Esophagus squamous epithelium (tissue), 5 donors: ENCODE data around the gene NRXN2. TPM values are rescaled to one million over a fixed set of nuclear protein-coding genes. Genes with fewer than 3 reads are reported as not detected.

Experiments
- DNase-seq: peaks from one replicate; lab custom pipeline; 2025; lab: John Stamatoyannopoulos, UW
- H3K27ac ChIP-seq, 4 donors: fragments of 200-600 bp; sonication (generic); one replicate each; pipeline ENCODE4 v1.5.1; 2016 to 2019; ENCODE audit warnings: mild to moderate bottlenecking in 1 of 4
- H3K27me3 ChIP-seq, 4 donors: fragments of 200-600 bp; sonication (generic); 1 replicate in 3 of 4; 2 replicates in 1 of 4; pipeline versions ENCODE4 v1.5.1 to v1.6.0; 2017 to 2021; ENCODE audit warnings: antibody characterized with exemption in 1 of 4
- H3K36me3 ChIP-seq, 3 donors: fragments of 200-600 bp; sonication (generic); one replicate each; pipeline ENCODE4 v1.5.1; 2016 to 2019
- H3K4me1 ChIP-seq, 3 donors: fragments of 200-600 bp; sonication (generic); one replicate each; pipeline ENCODE4 v1.5.1; 2017 to 2019
- H3K4me3 ChIP-seq, 4 donors: fragments of 200-600 bp; sonication (generic); 1 replicate in 3 of 4; 2 replicates in 1 of 4; pipeline ENCODE4 v1.5.1; 2016 to 2019; ENCODE audit warnings: mild to moderate bottlenecking in 2 of 4, moderate library complexity in 1 of 4
- H3K9me3 ChIP-seq, 3 donors: fragments of 200-600 bp; sonication (generic); one replicate each; pipeline ENCODE4 v1.5.1; 2016 to 2019
- POLR2A ChIP-seq, 4 donors: fragments of 450-650 bp; IDR thresholded peaks; one replicate each; pipeline ENCODE4 v1.6.1; 2017; ENCODE audit warnings: antibody characterized with exemption in 4 of 4, mild to moderate bottlenecking in 4 of 4, moderate library complexity in 3 of 4
- WGBS, 2 donors: methylation state at CpG; one replicate each; pipeline ENCODE4 v1.1.5; 2018; 5-methylcytosine and 5-hydroxymethylcytosine counted together
- intact Hi-C: fragments of 100-400 bp; cut with DNase I; formaldehyde crosslinking; loops from one replicate; pipeline ENCODE4 v1.15.0; 2022
- total RNA-seq, 4 donors: library from RNA; depleted of rRNA; stranded (reverse); fragments of >200 nt; gene quantifications; one replicate each; pipeline ENCODE4 v1.1.0, GENCODE V29; 2016
- TF ChIP-seq, protein P1 (sequence below), 6 experiments: fragments of 450-650 bp in 4 of 6; fragments of 200-600 bp in 2 of 6; sonication (generic) in 2 of 6; IDR thresholded peaks; one replicate each; pipeline ENCODE4 v1.5.1; 2016 to 2019; ENCODE audit warnings: antibody characterized with exemption in 6 of 6, mild to moderate bottlenecking in 4 of 6, moderate library complexity in 4 of 6
- donor health status: DM: yes; HTN: yes; CAD: no.

NRXN2 gene
- total RNA-seq, 4 donors from 2014 or later: 0.38 TPM; not detected in 3

DNA sequence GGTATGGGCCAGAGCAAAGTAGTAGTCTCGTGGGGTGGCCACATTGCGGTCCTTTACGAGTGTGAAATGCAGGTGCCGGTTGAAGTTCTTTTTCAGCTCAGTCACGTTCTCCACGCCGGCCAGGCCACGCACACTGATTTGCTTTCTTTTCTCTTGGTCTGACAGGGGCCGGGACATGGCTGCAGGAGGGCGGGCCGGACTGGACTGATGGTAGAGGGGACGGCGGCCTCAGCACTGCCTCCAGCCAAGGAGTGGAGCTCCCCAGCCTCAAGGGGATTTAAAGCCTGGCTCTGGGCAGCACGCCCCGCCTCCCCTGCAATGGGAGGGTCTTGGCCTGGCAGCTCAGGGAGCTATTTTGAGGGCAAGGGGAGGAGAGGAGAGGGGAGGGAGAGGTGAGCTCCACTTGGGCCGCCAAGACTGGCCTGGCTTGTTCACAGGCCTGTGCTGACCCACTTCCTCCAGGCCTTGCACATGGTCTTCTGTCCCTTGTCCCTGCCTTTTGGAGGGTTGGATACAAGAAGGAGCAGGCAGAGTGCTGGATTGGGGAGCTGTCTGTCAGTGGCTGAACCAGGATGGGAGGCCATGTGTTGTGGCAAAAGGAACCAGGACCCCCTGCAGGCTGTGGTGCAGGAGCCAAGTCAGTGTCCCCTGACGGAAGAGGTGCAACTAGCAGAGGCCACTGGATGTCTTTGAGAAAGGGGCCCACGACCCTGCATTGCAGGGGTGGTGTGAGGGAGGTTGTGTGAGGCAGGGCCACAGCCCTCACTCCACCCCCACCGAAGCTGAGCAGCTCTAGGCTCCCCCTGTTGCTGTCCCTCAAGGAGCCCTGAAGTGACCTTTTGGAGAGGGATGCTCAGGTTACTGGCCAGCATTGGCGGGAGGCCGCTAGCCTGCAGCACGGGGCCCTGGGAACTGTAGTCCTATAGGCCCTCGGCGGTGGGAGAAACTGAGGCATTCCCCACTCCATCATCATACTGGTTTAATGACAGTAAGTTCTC lies 37.0 kb upstream of the NRXN2 start, which contains the start of gene PYGM:
Gene PYGM, minus strand, starts transcription at position 253 of the 998 bp plus-strand sequence. Its CDS starts 76 bp downstream, at position 177.
- intact Hi-C loops: no loop called here
- no peak for DNase-seq
- TF ChIP-seq, protein P1, sequence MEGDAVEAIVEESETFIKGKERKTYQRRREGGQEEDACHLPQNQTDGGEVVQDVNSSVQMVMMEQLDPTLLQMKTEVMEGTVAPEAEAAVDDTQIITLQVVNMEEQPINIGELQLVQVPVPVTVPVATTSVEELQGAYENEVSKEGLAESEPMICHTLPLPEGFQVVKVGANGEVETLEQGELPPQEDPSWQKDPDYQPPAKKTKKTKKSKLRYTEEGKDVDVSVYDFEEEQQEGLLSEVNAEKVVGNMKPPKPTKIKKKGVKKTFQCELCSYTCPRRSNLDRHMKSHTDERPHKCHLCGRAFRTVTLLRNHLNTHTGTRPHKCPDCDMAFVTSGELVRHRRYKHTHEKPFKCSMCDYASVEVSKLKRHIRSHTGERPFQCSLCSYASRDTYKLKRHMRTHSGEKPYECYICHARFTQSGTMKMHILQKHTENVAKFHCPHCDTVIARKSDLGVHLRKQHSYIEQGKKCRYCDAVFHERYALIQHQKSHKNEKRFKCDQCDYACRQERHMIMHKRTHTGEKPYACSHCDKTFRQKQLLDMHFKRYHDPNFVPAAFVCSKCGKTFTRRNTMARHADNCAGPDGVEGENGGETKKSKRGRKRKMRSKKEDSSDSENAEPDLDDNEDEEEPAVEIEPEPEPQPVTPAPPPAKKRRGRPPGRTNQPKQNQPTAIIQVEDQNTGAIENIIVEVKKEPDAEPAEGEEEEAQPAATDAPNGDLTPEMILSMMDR (IDR thresholded peaks at IDR 0.05): no peak
- TF ChIP-seq POLR2A (IDR thresholded peaks at IDR 0.05): no peak
- 59 to 73% methylated on average over 7 to 10 of the region's 24 CpGs for WGBS, 2 donors
- Histone ChIP-seq H3K27ac (peak within 1 kb of the TSS; percentile 37 to 85 (median 64)), H3K4me1 (peaks cover 25 to 66% (median 52%) of the 10 kb centered on the region in 3 donors), H3K27me3 (no peaks in the 10 kb centered on the region), H3K4me3 (peak within 1 kb of the TSS in 3 of 4 donors; percentile 14 to 44 (median 21)), H3K36me3 (peaks cover 14 to 31% (median 21%) of the 10 kb centered on the region in 3 donors), H3K9me3 (no peaks in the 10 kb centered on the region)

DNA sequence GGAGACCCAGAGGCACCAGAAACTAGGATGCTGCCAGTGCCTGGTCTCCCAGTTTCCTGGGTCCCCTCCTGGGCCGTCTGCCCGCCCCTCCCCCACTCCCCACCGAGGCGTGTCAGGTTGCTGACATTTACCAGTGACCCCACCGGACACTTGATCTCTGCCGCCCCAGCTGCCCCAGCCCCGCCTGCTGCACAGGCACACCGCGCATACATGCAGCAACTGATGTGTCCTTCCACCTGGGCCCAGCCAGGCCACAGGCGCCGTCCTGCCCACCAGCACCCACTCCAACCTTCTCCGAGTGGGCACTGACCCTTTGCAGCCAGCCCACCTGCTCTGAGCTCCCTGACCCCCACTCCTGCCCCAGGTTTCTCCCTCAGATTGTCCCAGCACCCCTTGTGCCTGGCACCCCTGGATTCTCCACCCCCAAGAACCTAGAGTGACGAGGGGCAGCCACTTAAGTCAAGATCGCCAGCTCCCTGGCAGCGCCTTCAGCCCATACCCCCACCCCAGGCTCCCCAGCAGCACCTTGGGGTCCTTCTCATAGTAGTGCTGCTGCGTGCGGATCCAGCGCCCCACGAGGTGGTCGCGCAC lies 36.2 kb upstream of the NRXN2 start:
- Histone ChIP-seq H3K36me3 (peaks cover 7 to 23% (median 13%) of the 10 kb centered on the region in 3 donors), H3K27ac (peak overlapping the region; percentile 37 to 85 (median 64)), H3K9me3 (no peaks in the 10 kb centered on the region), H3K27me3 (no peaks in the 10 kb centered on the region), H3K4me1 (peaks cover 23 to 59% (median 44%) of the 10 kb centered on the region in 3 donors), H3K4me3 (peak overlapping the region in 3 of 4 donors; percentile 14 to 44 (median 21))
- TF ChIP-seq POLR2A (IDR thresholded peaks at IDR 0.05): no peak
- TF ChIP-seq, protein P1 (IDR thresholded peaks at IDR 0.05): no peak
- intact Hi-C loops: no loop called here
- DNase-seq: no peak
- WGBS, 2 donors: 76 to 77% methylated on average over 11 to 15 of the region's 21 CpGs

DNA sequence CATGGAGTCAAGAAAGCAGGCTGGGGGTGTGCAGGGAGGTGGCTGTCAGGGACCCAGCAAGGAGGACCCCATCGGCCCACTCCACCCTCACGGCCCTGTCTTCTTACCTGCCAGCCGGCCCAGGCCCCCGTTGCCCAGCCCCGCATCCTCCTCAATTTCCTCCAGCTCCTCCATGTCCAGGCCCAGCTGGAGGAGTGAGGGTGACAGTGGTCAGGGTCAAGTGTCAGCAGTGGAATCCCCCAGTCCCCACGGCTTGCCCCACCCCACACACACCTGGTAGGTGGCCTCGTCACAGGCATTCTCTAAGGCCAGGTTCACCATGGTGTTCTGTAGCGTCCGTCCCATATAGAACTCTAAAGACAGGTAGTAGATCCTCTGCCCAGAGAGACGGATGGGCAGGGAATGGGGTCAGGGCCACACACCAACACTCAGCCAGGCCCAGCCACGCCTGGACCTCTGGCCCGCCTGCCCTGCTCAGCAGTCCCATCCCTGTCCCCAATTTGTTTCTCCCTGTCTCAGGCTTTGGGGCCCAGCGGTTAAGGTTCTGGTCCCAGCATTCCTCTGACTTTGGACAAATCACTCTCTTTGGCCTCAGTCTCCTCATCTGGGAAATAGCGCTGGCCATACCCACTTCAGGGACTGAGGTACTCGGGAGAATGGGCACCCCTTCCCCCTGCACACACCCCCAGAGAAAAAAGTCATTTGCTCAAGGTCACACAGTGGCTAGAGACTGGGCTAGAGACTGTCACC lies 35.5 kb upstream of the NRXN2 start:
- intact Hi-C loops: no loop called here
- Histone ChIP-seq H3K27ac (peak overlapping the region in 3 of 4 donors; percentile 47 to 85 (median 82)), H3K36me3 (peaks cover 0 to 16% (median 5%) of the 10 kb centered on the region in 3 donors), H3K4me1 (peaks cover 16 to 51% (median 37%) of the 10 kb centered on the region in 3 donors), H3K27me3 (no peaks in the 10 kb centered on the region), H3K4me3 (peak overlapping the region in 1 of 4 donors; percentile 14), H3K9me3 (no peaks in the 10 kb centered on the region)
- WGBS, 2 donors: 77 to 83% methylated on average over 3 to 14 of the region's 15 CpGs
- TF ChIP-seq, protein P1 (IDR thresholded peaks at IDR 0.05): no peak
- no peak for TF ChIP-seq POLR2A (IDR thresholded peaks at IDR 0.05)
- no peak for DNase-seq

DNA sequence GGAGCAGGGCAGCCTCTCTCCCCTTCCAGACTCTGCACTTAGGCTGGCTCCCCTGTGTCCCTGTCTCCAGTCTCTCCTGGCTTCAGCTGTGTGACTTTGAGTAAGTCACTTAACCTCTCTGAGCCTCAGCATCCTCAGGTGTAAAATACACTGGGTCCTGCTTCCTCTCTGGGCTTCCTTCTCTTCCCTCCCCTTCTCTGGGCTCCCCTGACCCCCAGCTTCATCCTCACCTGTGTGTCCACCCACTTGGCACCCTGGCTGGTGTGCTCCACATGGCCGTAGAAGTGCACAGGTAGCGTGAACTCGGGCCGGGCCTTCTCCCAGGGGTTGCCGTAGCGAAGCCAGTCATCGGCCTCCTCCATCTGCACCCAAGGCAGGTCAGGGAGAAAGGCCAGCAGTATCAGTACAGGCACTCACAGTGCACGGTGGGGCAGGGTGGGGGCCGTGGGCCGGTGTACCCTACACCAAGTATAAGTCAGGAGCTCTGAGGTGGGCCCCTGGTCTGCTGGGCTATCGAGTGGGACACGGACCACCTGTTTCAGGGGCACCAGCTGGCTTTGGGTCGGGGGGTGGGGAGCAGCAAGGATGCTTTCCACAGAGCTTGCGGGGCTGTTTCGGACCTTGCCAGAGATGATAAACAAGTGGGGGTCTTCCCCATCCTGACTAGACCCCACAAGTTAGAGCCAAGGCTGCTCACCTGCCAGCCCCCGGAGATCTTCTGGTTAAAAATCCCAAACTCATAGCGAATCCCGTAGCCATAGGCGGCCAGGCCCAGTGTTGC lies 34.7 kb upstream of the NRXN2 start:
- H3K9me3 ChIP-seq: no peaks in the 10 kb centered on the region
- WGBS, 2 donors: 85 to 87% methylated on average over 3 of the region's 19 CpGs
- TF ChIP-seq, protein P1 (IDR thresholded peaks at IDR 0.05): no peak
- TF ChIP-seq POLR2A (IDR thresholded peaks at IDR 0.05): no peak
- no peak overlapping the region for H3K27ac ChIP-seq
- no peak overlapping the region for H3K4me3 ChIP-seq
- no peaks in the 10 kb centered on the region for H3K27me3 ChIP-seq
- peaks cover 9 to 44% (median 29%) of the 10 kb centered on the region in 3 donors for H3K4me1 ChIP-seq
- intact Hi-C loops: no loop called here
- no peak for DNase-seq
- peaks cover 0 to 8% (median 0%) of the 10 kb centered on the region in 3 donors for H3K36me3 ChIP-seq
